IPS DF 6.9 (cell line): Measurements from ENCODE around the gene TPGS2.

Experiments
- DNase-seq: peaks from one replicate; pipeline ENCODE4 v3.0.0-alpha.2; 2013; ENCODE audit warnings: low read depth, low spot score
- H3K27ac ChIP-seq: one replicate; pipeline ENCODE4 v1.5.1; 2013; ENCODE audit warnings: low read length, control low read depth
- H3K27me3 ChIP-seq: 2 replicates; pipeline ENCODE4 v1.6.1; 2013; ENCODE audit warnings: mild to moderate bottlenecking, low read length; ENCODE audit not compliant: control insufficient read depth, insufficient read depth
- H3K36me3 ChIP-seq: 2 replicates; pipeline ENCODE4 v1.6.1; 2013; ENCODE audit warnings: low read length; ENCODE audit not compliant: control insufficient read depth, insufficient read depth
- H3K4me1 ChIP-seq: 2 replicates; pipeline ENCODE4 v1.6.1; 2013; ENCODE audit warnings: low read length; ENCODE audit not compliant: control insufficient read depth, insufficient read depth
- H3K4me3 ChIP-seq: 2 replicates; pipeline ENCODE4 v1.5.1; 2013; ENCODE audit warnings: mild to moderate bottlenecking, low read length
- H3K9me3 ChIP-seq: 2 replicates; pipeline ENCODE4 v1.6.1; 2013; ENCODE audit warnings: low read length, inconsistent platforms; ENCODE audit not compliant: control insufficient read depth, insufficient read depth
- WGBS: extraction: QIAGEN DNeasy Blood & Tissue Kit; methylation state at CpG from one replicate; pipeline ENCODE4 v1.1.7; 2013; ENCODE audit warnings: mixed read lengths, missing lambda C conversion rate; ENCODE audit not compliant: insufficient read length, insufficient coverage; 5-methylcytosine and 5-hydroxymethylcytosine counted together

Gene TPGS2

DNA sequence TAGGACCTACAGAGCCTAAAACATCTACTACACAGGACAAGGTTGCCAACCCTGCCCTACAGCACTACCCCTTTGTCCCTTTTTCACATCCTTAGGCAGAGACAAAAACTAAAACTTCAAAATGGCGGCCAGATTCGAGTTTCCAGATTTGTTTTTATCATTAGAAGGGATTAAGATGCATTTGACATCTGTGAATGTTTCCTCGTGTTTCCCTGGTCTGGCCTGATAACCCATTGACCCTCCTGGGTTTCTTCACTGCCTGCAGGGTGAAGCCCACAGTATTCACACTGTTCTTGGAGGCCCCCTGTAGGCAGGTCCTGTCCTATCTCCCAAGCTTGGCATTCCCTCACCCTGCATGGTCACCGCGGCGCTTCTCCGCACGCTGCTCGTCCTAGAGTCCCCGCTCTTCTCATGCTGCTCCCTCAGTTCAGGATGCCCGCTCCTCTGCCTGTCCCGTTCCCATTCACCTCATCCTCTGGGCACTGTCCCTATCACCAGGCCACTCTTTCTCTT, 67.6 kb downstream of the TPGS2 start:
- H3K4me3 ChIP-seq = no peak overlapping the region
- no CpG with 5 or more reads among the region's 12 CpGs for WGBS
- no peaks in the 10 kb centered on the region for H3K9me3 ChIP-seq
- DNase-seq = no peak
- no peaks in the 10 kb centered on the region for H3K36me3 ChIP-seq
- no peaks in the 10 kb centered on the region for H3K27me3 ChIP-seq
- H3K27ac ChIP-seq = no peak overlapping the region
- H3K4me1 ChIP-seq = peaks cover 2% of the 10 kb centered on the region; the same call in 1 of the 2 replicates

DNA sequence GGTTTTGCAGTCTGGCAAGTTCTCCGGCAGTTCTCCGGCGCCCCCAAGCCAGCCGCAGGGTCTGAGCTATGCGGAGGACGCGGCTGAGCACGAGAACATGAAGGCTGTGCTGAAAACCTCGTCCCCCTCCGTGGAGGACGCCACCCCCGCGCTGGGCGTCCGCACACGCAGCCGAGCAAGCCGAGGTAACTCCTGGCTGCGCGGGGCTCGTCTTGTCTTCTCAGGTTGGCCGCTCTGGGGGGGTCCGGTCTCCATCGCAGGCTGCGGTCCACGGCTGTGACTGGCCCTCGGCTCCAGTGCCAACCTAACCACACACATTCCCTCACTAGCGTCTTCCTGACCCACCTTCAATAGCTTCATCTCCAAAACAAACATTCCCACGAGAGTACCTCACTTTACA, 68.2 kb downstream of the TPGS2 start:
- Histone ChIP-seq H3K4me3 (no peak overlapping the region), H3K36me3 (no peaks in the 10 kb centered on the region), H3K27ac (no peak overlapping the region), H3K9me3 (no peaks in the 10 kb centered on the region), H3K27me3 (no peaks in the 10 kb centered on the region), H3K4me1 (peaks cover 2% of the 10 kb centered on the region; the same call in 1 of the 2 replicates)
- DNase-seq = no peak
- WGBS = no CpG with 5 or more reads among the region's 29 CpGs

DNA sequence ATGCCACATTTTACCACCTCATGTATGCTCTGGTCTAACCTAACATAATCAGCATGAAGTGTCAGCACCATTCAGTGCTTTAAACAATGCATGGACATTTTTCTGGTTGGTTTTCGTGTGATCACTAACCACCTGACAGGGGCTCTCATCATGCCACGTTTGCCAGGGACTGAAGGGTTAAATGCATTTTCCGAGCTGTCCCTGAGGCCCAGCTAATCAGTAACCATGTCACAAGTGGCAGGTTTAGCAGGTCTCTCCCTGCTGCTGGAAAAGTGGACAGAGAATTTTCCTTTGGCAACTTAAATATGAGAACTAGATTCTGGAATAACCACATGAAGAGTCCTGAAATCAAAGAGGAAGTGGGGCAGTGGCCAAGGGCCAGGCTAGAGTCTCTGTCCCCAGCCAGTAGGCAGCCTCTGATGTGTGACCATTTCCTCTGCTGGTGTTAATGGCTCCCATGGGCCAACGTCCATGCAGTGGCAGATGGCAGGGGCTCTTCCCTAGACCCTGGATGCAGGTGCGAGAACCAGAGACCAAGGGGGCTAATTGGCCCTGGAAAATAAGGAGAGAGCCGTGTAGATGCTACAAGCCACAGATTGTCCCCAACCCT, 69.5 kb downstream of the TPGS2 start:
- no CpG with 5 or more reads among the region's 6 CpGs for WGBS
- Histone ChIP-seq H3K27me3 (no peaks in the 10 kb centered on the region), H3K27ac (no peak overlapping the region), H3K4me1 (peaks cover 2% of the 10 kb centered on the region; the same call in 1 of the 2 replicates), H3K9me3 (no peaks in the 10 kb centered on the region), H3K4me3 (no peak overlapping the region), H3K36me3 (no peaks in the 10 kb centered on the region)
- DNase-seq = no peak

DNA sequence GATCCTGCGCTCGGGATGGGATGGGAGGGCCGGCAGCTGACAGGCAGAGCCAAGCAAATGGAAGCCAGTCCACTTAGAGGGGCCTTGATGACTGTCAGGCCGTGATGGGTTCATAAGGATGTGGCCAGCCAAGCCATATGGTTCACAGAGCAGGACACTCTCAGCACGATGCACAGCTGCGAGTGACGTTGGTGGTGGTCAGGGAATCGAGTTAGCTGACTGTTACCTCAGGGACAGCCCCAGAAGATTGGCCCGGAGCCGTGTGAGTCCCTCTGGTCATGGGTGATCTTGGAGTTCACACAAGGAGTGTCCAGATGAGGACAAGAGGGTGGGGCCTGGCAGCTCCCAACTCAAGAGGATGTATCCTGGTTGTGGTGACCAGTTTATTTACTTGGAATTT, 70.2 kb downstream of the TPGS2 start:
- no peak for DNase-seq
- Histone ChIP-seq H3K27me3 (no peaks in the 10 kb centered on the region), H3K4me1 (peaks cover 2% of the 10 kb centered on the region; the same call in 1 of the 2 replicates), H3K36me3 (no peaks in the 10 kb centered on the region), H3K9me3 (no peaks in the 10 kb centered on the region), H3K4me3 (no peak overlapping the region), H3K27ac (no peak overlapping the region)
- no CpG with 5 or more reads among the region's 10 CpGs for WGBS

DNA sequence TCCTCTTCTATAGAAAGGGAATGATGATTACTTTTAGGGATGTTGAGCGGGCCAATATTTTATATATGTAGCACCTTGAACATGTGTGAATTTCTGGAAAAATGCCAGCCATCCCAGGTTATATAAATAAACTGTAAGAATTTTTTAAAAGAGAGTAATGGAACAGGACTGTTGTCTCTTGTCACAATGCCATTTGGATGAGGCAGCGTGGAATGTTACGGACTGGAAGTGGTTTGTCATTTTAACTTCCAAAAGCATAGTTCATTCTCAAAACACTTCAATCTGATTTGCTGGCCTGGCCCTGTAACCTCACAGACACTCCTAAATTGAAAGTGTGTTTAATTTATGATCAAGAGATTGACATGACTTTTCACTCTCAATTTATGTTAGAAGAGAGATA, 70.8 kb downstream of the TPGS2 start:
- Histone ChIP-seq H3K9me3 (no peaks in the 10 kb centered on the region), H3K27me3 (no peaks in the 10 kb centered on the region), H3K27ac (no peak overlapping the region), H3K4me1 (peaks cover 2% of the 10 kb centered on the region; the same call in 1 of the 2 replicates), H3K36me3 (no peaks in the 10 kb centered on the region), H3K4me3 (no peak overlapping the region)
- no peak for DNase-seq
- WGBS = no CpG with 5 or more reads among the region's 3 CpGs

DNA sequence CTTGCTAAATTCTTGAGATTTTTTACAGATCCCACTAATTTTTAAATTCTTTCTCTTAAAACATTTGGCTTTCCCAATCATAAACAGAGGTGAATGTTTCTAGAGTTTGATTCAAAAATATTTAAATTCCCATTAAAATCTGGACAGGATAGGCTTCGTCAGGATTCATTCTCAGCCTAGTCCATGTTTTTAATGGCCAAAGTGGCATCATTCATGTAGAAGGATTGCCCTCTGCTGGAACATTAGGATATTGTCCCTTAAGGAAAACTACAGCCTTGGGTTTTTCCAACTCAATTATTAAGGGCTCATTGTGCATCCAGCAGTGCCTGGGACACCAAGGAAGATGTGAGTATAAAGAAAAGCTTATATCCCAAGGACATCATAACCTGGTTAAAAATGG, 71.7 kb downstream of the TPGS2 start:
- no peak overlapping the region for H3K4me3 ChIP-seq
- H3K27ac ChIP-seq = no peak overlapping the region
- H3K27me3 ChIP-seq = no peaks in the 10 kb centered on the region
- DNase-seq = peak; percentile 13
- H3K9me3 ChIP-seq = no peaks in the 10 kb centered on the region
- no CpG with 5 or more reads among the region's 1 CpG for WGBS
- H3K36me3 ChIP-seq = no peaks in the 10 kb centered on the region
- H3K4me1 ChIP-seq = peaks cover 2% of the 10 kb centered on the region; the same call in 1 of the 2 replicates

DNA sequence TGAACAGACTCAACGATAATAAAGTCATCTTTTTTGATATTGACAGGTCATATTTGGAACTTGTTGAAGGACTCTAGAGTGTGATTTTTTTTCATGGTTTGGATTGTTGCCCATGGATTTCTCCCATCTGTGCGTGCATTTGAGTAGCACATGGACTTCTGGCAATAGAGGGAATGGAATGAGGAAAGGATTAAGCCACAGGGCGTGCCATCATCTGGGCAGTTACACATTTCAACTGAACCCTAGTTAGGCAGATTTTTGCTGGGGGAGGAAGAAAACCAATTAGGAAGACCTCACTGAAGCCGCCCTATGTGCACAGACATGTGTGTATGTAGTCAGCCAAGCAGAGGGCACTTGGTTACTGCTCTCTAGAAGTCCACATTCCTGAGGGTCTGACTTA, 72.6 kb downstream of the TPGS2 start:
- Histone ChIP-seq H3K4me3 (no peak overlapping the region), H3K4me1 (peaks cover 2% of the 10 kb centered on the region; the same call in 1 of the 2 replicates), H3K36me3 (no peaks in the 10 kb centered on the region), H3K27ac (no peak overlapping the region), H3K27me3 (no peaks in the 10 kb centered on the region), H3K9me3 (no peaks in the 10 kb centered on the region)
- DNase-seq = no peak
- WGBS = no CpG with 5 or more reads among the region's 4 CpGs

DNA sequence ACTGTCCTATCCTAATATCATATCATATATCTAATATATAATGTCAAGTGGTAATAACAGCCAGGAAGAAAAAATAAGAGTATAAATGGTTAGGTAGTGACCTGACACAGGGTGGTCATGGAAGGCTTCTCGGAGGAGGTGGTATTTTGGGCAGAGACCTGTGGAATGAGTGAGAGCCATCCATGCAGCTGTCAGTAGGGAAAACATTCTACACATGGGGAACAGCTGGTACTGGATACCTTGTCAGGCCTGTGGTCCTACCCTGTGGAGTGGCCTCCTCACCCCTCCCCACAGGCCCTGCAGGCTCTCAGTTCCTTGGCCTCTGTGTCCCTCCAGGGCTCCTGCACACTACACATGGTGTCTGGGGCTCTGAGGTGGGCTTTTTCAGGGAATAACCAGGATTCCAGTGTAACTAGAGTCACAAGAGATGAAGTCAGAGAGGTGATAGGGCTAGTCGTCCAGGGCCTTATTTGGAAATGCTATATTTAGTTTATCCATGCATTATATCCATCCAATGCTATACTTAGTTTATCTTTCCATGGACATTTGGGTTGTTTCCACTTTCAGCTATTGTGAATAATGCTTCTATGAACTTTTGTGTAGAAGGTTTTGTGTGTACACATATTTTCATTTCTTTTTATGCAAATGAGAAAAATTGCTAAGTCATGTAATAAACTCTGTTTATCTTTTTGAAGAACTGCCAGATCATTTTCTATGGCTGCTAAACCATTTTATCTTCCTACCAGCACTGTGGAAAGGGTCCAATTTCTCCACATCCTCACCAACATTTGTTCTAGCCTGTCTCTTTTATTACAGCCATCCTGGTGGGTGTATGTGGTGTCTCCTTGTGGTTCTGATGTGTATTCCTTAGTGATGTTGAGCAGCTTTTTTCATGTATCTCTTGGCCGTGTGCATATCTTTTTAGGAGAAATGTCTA, 75.6 kb downstream of the TPGS2 start:
- H3K27me3 ChIP-seq = no peaks in the 10 kb centered on the region
- H3K9me3 ChIP-seq = no peaks in the 10 kb centered on the region
- H3K4me1 ChIP-seq = no peaks in the 10 kb centered on the region
- no CpG with 5 or more reads among the region's 3 CpGs for WGBS
- no peak overlapping the region for H3K4me3 ChIP-seq
- H3K27ac ChIP-seq = no peak overlapping the region
- H3K36me3 ChIP-seq = no peaks in the 10 kb centered on the region
- no peak for DNase-seq

DNA sequence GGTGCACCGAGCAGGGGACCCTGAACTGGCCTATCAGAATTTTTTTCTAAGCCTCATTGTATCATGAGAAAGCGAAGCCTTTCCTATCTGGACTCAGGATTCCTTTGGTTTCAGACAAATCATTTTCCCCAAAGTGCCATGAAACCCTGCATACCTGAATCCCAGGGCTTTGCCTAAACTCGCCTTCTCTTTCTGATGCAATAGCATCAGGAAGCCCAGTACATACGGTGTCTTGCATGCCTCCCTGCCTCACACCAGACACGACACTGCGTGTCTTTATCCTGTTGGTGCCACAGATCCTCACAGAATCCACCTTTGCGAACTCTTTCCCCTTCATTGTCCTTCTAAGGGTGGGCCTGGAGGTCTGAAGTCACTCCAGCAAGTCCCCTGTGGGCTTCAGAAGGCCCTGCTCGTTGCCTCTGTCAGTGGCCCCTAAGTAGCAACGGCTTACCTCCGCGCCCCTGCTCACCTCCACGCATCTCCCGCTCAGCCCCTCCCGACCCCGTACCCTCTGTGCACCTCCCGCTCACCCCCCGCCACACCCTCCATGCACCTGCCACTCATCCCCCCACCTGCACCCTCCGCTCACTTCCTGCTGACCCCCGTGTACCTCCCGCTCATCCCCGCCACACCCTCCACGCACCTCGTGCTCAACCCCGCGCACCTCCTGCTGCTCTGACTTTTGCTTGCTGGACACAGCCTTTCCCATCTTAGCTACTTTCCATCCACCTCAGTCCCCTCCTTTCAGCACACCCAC, 83.4 kb downstream of the TPGS2 start:
- Histone ChIP-seq H3K36me3 (no peaks in the 10 kb centered on the region), H3K4me3 (no peak overlapping the region), H3K4me1 (no peaks in the 10 kb centered on the region), H3K9me3 (no peaks in the 10 kb centered on the region), H3K27me3 (no peaks in the 10 kb centered on the region), H3K27ac (no peak overlapping the region)
- no peak for DNase-seq
- WGBS = no CpG with 5 or more reads among the region's 25 CpGs

DNA sequence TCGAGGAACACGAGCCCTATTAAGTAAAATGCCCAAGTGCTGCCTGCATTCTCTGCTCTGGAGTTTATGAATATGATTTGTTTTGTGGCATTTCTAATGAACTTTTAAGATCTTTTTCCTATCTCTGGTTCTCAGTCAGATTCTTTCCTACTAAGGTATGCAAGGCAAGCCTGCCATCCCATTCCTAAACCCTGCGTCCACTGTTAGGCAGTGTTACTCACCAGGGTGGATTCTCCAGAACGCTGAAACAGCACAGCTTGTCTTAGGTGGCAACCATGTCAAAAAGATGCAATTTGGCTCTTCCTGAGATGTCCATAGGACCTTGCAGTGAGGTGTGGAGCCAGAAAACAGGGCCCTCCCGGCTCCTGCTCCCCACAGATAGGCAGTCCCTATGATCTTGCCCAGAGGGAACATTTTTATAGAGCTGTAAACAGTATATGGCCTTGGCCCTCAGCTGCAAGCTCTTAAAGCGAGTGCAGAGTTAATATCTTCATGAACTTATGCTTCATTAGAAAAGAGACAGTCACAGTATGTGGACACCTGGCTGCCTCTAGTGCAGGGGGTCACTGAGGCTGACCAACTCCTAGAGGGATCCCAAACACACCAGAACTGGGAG, 84.4 kb downstream of the TPGS2 start:
- Histone ChIP-seq H3K9me3 (no peaks in the 10 kb centered on the region), H3K36me3 (no peaks in the 10 kb centered on the region), H3K27ac (no peak overlapping the region), H3K27me3 (no peaks in the 10 kb centered on the region), H3K4me1 (no peaks in the 10 kb centered on the region), H3K4me3 (no peak overlapping the region)
- no CpG with 5 or more reads among the region's 6 CpGs for WGBS
- no peak for DNase-seq
